Measurements from ENCODE around the gene TCL1B. TPM values are rescaled to one million over a fixed set of nuclear protein-coding genes. Genes with fewer than 3 reads are reported as not detected.

TCL1B gene
- total and polyA plus RNA-seq, 2 of the 8 experiments (the other 6 are each of a cell fraction or from before 2014, with no cell fraction given), result 9.6 to 11.5 TPM

GRCh38 chr14:95705518-95705917, 19.3 kb downstream of the TCL1B start:
- FAIRE-seq, result no peak
- H3K23ac ChIP-seq (ENCODE audit: insufficient read length), result no peak overlapping the region
- no peak overlapping the region for H2BK15ac ChIP-seq (ENCODE audit: low read length)
- peaks cover 1 to 2% of the 10 kb centered on the region in 2 experiments for H4K20me1 ChIP-seq (replicated peaks in 1 of 2; ENCODE audit: control insufficient read depth in 1 of 2, insufficient read depth in 2 of 2, low read length in 2 of 2)
- no peaks in the 10 kb centered on the region for H3K79me2 ChIP-seq (ENCODE audit: control insufficient read depth in 1 of 2, insufficient read depth in 2 of 2, low read length in 2 of 2)
- H3K27ac ChIP-seq (ENCODE audit: low read depth, low read length), result no peak overlapping the region
- no peaks in the 10 kb centered on the region for H3K36me3 ChIP-seq (ENCODE audit: control insufficient read depth in 2 of 4, insufficient read depth in 4 of 4, low read length in 3 of 4)
- H2BK12ac ChIP-seq (ENCODE audit: low read depth, low read length), result no peak overlapping the region
- peaks cover 2 to 17% (median 10%) of the 10 kb centered on the region in 4 experiments for H3K4me1 ChIP-seq (replicated peaks in 1 of 4; ENCODE audit: control insufficient read depth in 3 of 4, insufficient read depth in 4 of 4, low read length in 3 of 4)
- H3K56ac ChIP-seq (replicated peaks; ENCODE audit: insufficient read length, low read depth, low read length), result no peak overlapping the region
- no peaks in the 10 kb centered on the region for H3K23me2 ChIP-seq (ENCODE audit: low read depth, low read length)
- POLR2A ChIA-PET (ENCODE audit: partially characterized antibody), result no interaction called here
- no peaks in the 10 kb centered on the region for H3K9me3 ChIP-seq (ENCODE audit: insufficient read depth in 2 of 2, low read depth in 1 of 2, low read length in 1 of 2)
- no peak overlapping the region for H2BK5ac ChIP-seq (ENCODE audit: low read depth, low read length)
- H3K9ac ChIP-seq (replicated peaks in 1 of 4; ENCODE audit: extremely low read depth in 1 of 4, low read depth in 3 of 4, low read length in 3 of 4), result no peak overlapping the region
- H2AK5ac ChIP-seq (ENCODE audit: low read depth, low read length), result no peak overlapping the region
- CTCF ChIA-PET (ENCODE audit: partially characterized antibody), result interaction anchor here (0.6 to 0.9 kb wide), 2 partner anchors 68 to 130 kb away, joined by 3 to 4 read pairs; no protein-coding TSS in a partner anchor
- H4K8ac ChIP-seq (ENCODE audit: extremely low read depth, insufficient read depth, low read length), result no peak overlapping the region
- H3K27me3 ChIP-seq (replicated peaks in 1 of 4; ENCODE audit: control insufficient read depth in 3 of 4, extremely low read depth in 1 of 4, insufficient read depth in 3 of 4, low read length in 3 of 4), result peaks cover 17 to 49% (median 34%) of the 10 kb centered on the region in 4 experiments
- no peak overlapping the region for H3K18ac ChIP-seq (ENCODE audit: extremely low read depth, low read length)
- 92% methylated on average over 4 of the region's 4 CpGs; no CpG with 5 or more reads in 1 of the 2 experiments for WGBS, 2 experiments (ENCODE audit: extremely low coverage in 1 of 2, insufficient coverage in 1 of 2, insufficient read length in 1 of 2, insufficient replicate concordance in 2 of 2, low coverage in 1 of 2, low lambda C conversion rate in 2 of 2, missing lambda C conversion rate in 1 of 2)
- H2AFZ ChIP-seq (ENCODE audit: low read length), result no peak overlapping the region
- no peak overlapping the region for H3K4me3 ChIP-seq (ENCODE audit: extremely low read depth in 1 of 4, insufficient read depth in 2 of 4, low read depth in 3 of 4, low read length in 4 of 4)
- no peaks in the 10 kb centered on the region for H3K79me1 ChIP-seq (ENCODE audit: low read depth, low read length)
- no peak for DNase-seq (ENCODE audit: low read depth in 1 of 2, low spot score in 2 of 2)
- H4K91ac ChIP-seq (replicated peaks; ENCODE audit: insufficient read length, low read length), result no peak overlapping the region
- H3K14ac ChIP-seq (ENCODE audit: insufficient read length), result no peak overlapping the region
- no peak overlapping the region for H2BK120ac ChIP-seq (replicated peaks; ENCODE audit: low read depth, low read length)
- no peak overlapping the region for H3K4ac ChIP-seq (replicated peaks; ENCODE audit: insufficient read length, low read depth, low read length)
- no peak overlapping the region for H4K5ac ChIP-seq (ENCODE audit: insufficient read length, low read depth, low read length)
- no peak overlapping the region for H2BK20ac ChIP-seq (ENCODE audit: low read length)
- H3K4me2 ChIP-seq (ENCODE audit: insufficient read depth in 1 of 2, low read depth in 2 of 2, low read length in 2 of 2), result no peak overlapping the region
- no peak for TF ChIP-seq SP4 (IDR thresholded peaks at IDR 0.05; ENCODE audit: low read length)
- TF ChIP-seq RFX5 (IDR thresholded peaks at IDR 0.05; ENCODE audit: borderline replicate concordance, low read depth, low read length), result no peak
- TF ChIP-seq FOSL1 (IDR thresholded peaks at IDR 0.05; ENCODE audit: insufficient read depth, low read depth, low read length), result no peak
- no peak for TF ChIP-seq CTBP2 (IDR thresholded peaks at IDR 0.05; ENCODE audit: borderline replicate concordance, insufficient read depth, insufficient read length, low read length)
- TF ChIP-seq SIRT6 (IDR thresholded peaks at IDR 0.05; ENCODE audit: low read length), result no peak
- TF ChIP-seq GABPA (IDR thresholded peaks at IDR 0.05; ENCODE audit: borderline replicate concordance, insufficient read depth, low read length), result no peak
- TF ChIP-seq YY1 (IDR thresholded peaks at IDR 0.05; ENCODE audit: low read depth, low read length), result no peak
- no peak for TF ChIP-seq TAF1 (IDR thresholded peaks at IDR 0.05; ENCODE audit: low read depth, low read length)
- TF ChIP-seq RAD21 (IDR thresholded peaks at IDR 0.05 in 1 of 2, conservative IDR thresholded peaks at IDR 0.05 in 1 of 2; ENCODE audit: low read depth in 2 of 2, low read length in 2 of 2), result no peak
- TF ChIP-seq POLR2AphosphoS5 (IDR thresholded peaks at IDR 0.05; ENCODE audit: low read depth, low read length), result no peak
- TF ChIP-seq GTF2F1 (IDR thresholded peaks at IDR 0.05; ENCODE audit: borderline replicate concordance, low read depth, low read length), result no peak
- TF ChIP-seq, protein P1, sequence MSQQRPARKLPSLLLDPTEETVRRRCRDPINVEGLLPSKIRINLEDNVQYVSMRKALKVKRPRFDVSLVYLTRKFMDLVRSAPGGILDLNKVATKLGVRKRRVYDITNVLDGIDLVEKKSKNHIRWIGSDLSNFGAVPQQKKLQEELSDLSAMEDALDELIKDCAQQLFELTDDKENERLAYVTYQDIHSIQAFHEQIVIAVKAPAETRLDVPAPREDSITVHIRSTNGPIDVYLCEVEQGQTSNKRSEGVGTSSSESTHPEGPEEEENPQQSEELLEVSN (IDR thresholded peaks at IDR 0.05), result no peak
- no peak for TF ChIP-seq ATF3 (IDR thresholded peaks at IDR 0.05; ENCODE audit: insufficient read depth, low read depth, low read length)
